GM20431 (cell line): Measurements from ENCODE around the gene TMEM108.
"Not testable (repeated sequence)": the region's sequence is repeated elsewhere in the genome, so short reads cannot be mapped to it uniquely, and the experiment has no call there.

Experiments
- in situ Hi-C: fragments of 300-500 bp; cut with MseI, MboI; formaldehyde crosslinking; loops from one replicate; pipeline ENCODE4 v1.15.0; 2020; ENCODE audit warnings: low sequenced_read_pairs; ENCODE audit not compliant: unreplicated experiment

The TMEM108 gene

GRCh38 chr3:133038089-133038730 lies at the start of gene TMEM108:
Gene TMEM108, plus strand, starts transcription at chr3:133038391.
- in situ Hi-C loops: loop anchor here (25.0 kb wide), 1 partner anchor 349 kb away; no protein-coding TSS in a partner anchor

GRCh38 chr3:132995971-132996370 lies 42.2 kb upstream of the TMEM108 start:
- in situ Hi-C loops: no loop called here

- in situ Hi-C loops: no loop called here
These were observed 40.6 kb upstream of the TMEM108 start for GRCh38 chr3:132997404-132998185.

- in situ Hi-C loops: not testable (repeated sequence)
These were observed 33.2 kb upstream of the TMEM108 start for GRCh38 chr3:133005032-133005431.

- in situ Hi-C loops: no loop called here
These were observed 30.6 kb upstream of the TMEM108 start for GRCh38 chr3:133007601-133008000.

- in situ Hi-C loops: no loop called here
These were observed 23.9 kb upstream of the TMEM108 start for GRCh38 chr3:133014325-133014724.

- in situ Hi-C loops: not testable (repeated sequence)
These were observed 22.6 kb upstream of the TMEM108 start for GRCh38 chr3:133015573-133015972.

GRCh38 chr3:133016838-133017309 lies 21.3 kb upstream of the TMEM108 start:
- in situ Hi-C loops: no loop called here

GRCh38 chr3:133018921-133019320 lies 19.3 kb upstream of the TMEM108 start:
- in situ Hi-C loops: no loop called here

GRCh38 chr3:133021206-133021605 lies 17.0 kb upstream of the TMEM108 start:
- in situ Hi-C loops: no loop called here

- in situ Hi-C loops: no loop called here
These were observed 14.8 kb upstream of the TMEM108 start for GRCh38 chr3:133023362-133023761.

- in situ Hi-C loops: loop anchor here (25.0 kb wide), 1 partner anchor 362 kb away; no protein-coding TSS in a partner anchor
These were observed 12.6 kb upstream of the TMEM108 start for GRCh38 chr3:133025546-133025945.

GRCh38 chr3:133032301-133032700 lies 5.9 kb upstream of the TMEM108 start:
- in situ Hi-C loops: loop anchor here (25.0 kb wide), 1 partner anchor 355 kb away; no protein-coding TSS in a partner anchor

- in situ Hi-C loops: loop anchor here (25.0 kb wide), 1 partner anchor 350 kb away; no protein-coding TSS in a partner anchor
These were observed 755 bp upstream of the TMEM108 start for GRCh38 chr3:133037436-133037835.

GRCh38 chr3:133038731-133039375 lies 662 bp downstream of the TMEM108 start:
- in situ Hi-C loops: loop anchor here (25.0 kb wide), 1 partner anchor 348 kb away; no protein-coding TSS in a partner anchor

- in situ Hi-C loops: loop anchor here (25.0 kb wide), 1 partner anchor 346 kb away; no protein-coding TSS in a partner anchor
These were observed 2.7 kb downstream of the TMEM108 start for GRCh38 chr3:133040696-133041523.

- in situ Hi-C loops: loop anchor here (25.0 kb wide), 1 partner anchor 346 kb away; no protein-coding TSS in a partner anchor
These were observed 3.3 kb downstream of the TMEM108 start for GRCh38 chr3:133041524-133041829.

GRCh38 chr3:133042778-133043177 lies 4.6 kb downstream of the TMEM108 start:
- in situ Hi-C loops: loop anchor here (25.0 kb wide), 1 partner anchor 345 kb away; no protein-coding TSS in a partner anchor

- in situ Hi-C loops: loop anchor here (25.0 kb wide), 1 partner anchor 339 kb away; no protein-coding TSS in a partner anchor
These were observed 9.8 kb downstream of the TMEM108 start for GRCh38 chr3:133047980-133048379.
